SU-DHL-6 (cell line): ENCODE measurements around the gene PDLIM5.
"Not testable (repeated sequence)": the region's sequence is repeated elsewhere in the genome, so short reads cannot be mapped to it uniquely, and the experiment has no call there.

Experiments
- EZH2phosphoT487 ChIP-seq: fragments of 200-600 bp; sonication (generic), shearing (Covaris generic); conservative IDR thresholded peaks from 2 replicates; pipeline ENCODE4 v1.6.1; 2018; ENCODE audit warnings: mild to moderate bottlenecking, antibody characterized with exemption, low read length, moderate library complexity, mixed read lengths
- TF ChIP-seq, protein P1 (sequence below): fragments of 200-600 bp; sonication (generic); IDR thresholded peaks from one replicate; pipeline ENCODE4 v1.5.1; 2017; ENCODE audit warnings: antibody characterized with exemption, mild to moderate bottlenecking, low read length, moderate library complexity; ENCODE audit not compliant: insufficient read depth, poor library complexity, severe bottlenecking

DNA sequence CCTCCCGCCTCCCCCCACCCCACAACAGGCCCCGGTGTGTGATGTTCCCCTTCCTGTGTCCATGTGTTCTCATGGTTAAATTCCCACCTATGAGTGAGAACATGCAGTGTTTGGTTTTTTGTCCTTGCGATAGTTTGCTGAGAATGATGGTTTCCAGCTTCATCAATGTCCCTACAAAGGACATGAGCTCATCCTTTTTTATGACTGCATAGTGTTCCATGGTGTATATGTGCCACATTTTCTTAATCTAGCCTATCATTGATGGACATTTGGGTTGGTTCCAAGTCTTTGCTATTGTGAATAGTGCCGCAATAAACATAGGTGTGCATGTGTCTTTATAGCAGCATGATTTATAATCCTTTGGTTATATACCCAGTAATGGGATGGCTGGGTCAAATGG lies 104.3 kb downstream of the PDLIM5 start:
- TF ChIP-seq, protein P1, sequence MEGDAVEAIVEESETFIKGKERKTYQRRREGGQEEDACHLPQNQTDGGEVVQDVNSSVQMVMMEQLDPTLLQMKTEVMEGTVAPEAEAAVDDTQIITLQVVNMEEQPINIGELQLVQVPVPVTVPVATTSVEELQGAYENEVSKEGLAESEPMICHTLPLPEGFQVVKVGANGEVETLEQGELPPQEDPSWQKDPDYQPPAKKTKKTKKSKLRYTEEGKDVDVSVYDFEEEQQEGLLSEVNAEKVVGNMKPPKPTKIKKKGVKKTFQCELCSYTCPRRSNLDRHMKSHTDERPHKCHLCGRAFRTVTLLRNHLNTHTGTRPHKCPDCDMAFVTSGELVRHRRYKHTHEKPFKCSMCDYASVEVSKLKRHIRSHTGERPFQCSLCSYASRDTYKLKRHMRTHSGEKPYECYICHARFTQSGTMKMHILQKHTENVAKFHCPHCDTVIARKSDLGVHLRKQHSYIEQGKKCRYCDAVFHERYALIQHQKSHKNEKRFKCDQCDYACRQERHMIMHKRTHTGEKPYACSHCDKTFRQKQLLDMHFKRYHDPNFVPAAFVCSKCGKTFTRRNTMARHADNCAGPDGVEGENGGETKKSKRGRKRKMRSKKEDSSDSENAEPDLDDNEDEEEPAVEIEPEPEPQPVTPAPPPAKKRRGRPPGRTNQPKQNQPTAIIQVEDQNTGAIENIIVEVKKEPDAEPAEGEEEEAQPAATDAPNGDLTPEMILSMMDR = not testable (repeated sequence)
- not testable (repeated sequence) for TF ChIP-seq EZH2phosphoT487
